GM12872 (cell line): ENCODE data around the gene C9orf78.

ENCODE experiments used
- TF ChIP-seq, protein P1 (sequence below): IDR thresholded peaks from 3 replicates; pipeline ENCODE4 v1.5.1; 2011; ENCODE audit warnings: low read depth, mild to moderate bottlenecking, low read length, moderate library complexity; ENCODE audit not compliant: insufficient read depth

Gene C9orf78

DNA sequence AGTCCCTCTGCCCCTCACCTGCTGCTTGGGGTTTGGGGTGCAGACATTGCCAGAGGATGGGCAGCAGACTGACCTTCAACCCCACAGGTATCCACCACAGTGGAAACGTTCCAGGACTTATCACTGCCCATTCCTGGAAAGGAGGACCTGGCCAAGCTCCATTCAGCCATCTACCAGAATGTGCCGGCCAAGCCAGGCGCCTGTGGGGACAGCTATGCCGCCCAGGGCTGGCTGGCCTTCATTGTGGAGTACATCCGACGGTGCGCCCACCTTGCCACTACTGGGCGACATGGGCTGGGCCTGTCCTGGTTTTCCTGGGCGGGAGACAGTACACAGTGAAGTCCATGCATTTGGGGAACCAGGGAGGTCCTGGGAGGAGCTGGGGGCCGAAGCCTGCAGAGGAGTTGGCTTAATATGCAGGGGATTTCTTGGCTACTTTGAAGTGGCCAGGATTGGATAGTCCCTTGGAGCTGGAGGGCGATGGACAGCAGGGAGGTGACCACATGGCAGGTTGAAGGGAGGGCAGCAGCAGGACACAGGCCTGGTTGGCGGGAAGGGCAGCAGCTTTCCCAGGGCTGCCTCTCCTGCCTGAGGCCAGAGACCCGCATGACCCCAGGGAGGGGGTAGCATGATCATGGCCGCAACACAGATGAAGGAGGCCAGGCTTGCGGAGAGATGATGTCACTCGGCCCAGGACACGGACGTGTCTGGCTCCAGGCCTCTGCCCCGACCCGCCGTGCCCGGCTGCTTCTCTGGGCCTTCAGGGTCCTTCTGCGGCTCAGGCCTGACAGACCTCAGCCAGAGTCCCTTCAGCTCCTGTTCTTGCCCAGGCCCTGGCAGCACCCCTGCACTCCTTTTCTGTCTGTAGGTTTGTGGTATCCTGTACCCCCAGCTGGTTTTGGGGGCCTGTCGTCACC is 34.8 kb upstream of the C9orf78 start:
- TF ChIP-seq, protein P1, sequence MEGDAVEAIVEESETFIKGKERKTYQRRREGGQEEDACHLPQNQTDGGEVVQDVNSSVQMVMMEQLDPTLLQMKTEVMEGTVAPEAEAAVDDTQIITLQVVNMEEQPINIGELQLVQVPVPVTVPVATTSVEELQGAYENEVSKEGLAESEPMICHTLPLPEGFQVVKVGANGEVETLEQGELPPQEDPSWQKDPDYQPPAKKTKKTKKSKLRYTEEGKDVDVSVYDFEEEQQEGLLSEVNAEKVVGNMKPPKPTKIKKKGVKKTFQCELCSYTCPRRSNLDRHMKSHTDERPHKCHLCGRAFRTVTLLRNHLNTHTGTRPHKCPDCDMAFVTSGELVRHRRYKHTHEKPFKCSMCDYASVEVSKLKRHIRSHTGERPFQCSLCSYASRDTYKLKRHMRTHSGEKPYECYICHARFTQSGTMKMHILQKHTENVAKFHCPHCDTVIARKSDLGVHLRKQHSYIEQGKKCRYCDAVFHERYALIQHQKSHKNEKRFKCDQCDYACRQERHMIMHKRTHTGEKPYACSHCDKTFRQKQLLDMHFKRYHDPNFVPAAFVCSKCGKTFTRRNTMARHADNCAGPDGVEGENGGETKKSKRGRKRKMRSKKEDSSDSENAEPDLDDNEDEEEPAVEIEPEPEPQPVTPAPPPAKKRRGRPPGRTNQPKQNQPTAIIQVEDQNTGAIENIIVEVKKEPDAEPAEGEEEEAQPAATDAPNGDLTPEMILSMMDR = no peak

- TF ChIP-seq, protein P1 = no peak
These were observed 33.9 kb upstream of the C9orf78 start for GRCh38 chr9:129868872-129869486.

DNA sequence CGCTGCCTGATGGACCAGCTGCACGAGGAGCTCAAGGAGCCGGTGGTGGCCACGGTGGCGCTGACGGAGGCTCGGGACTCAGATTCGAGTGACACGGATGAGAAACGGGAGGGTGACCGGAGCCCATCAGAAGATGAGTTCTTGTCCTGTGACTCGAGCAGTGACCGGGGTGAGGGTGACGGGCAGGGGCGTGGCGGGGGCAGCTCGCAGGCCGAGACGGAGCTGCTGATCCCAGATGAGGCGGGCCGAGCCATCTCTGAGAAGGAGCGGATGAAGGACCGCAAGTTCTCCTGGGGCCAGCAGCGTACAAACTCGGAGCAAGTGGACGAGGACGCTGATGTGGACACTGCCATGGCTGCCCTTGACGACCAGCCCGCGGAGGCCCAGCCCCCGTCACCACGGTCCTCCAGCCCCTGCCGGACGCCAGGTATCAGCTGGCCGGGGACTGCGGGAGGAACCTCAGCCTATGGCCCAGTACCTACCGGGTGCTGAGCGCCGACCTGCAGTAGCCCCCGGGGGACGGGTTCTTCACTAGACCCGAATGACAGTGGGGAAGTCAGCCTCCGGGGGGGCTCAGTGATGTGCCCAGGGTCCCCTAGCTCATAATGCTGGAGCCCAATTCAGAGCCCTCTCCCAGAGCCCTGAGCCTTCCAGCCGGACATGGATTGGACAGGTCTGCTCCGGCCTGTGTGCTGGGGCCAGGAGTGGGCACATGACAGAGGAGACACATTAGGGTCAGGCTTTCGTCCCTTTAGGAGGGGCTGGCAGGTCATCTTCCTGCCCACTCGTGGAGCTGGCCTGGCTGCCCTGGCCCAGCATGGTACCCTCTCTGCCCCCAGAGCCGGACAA is 33.2 kb upstream of the C9orf78 start:
- TF ChIP-seq, protein P1 = no peak

GRCh38 chr9:129867136-129868022 is 32.3 kb upstream of the C9orf78 start:
- TF ChIP-seq, protein P1 = no peak

GRCh38 chr9:129866394-129867135 is 31.5 kb upstream of the C9orf78 start:
- TF ChIP-seq, protein P1 = no peak

DNA sequence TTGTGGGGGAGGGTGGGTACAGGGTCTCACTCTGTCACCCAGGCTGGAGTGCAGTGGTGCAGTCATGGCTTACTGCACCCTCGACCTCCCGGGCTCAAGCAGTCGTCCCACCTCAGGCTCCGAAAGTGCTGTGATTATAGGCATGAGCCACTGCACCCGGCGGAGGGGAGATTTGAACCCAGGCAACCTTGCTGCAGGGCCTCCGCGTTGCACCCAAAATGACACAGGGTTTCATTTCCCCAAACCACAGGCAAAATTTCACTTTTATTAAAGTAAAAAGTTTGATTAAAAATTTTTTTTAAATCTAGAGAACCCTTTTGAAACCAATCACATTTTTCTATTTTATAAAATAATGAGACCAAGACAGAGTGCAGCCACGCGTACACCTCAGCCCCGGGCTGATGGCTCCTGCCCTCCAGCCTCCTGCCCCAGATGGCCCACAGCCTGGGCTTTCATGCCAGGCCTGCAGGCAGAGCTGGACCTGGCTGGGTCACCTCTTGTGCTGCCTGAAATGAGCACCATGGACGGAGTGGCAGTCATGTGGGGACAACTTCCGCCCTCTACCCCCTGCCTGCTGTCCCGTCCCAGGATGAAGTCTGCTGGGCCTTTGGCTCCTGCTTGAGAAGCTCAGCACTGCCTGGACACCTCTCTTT is 30.7 kb upstream of the C9orf78 start:
- TF ChIP-seq, protein P1 = no peak
